GM21825 (cell line): ENCODE data around the gene DDIT4.
A peak's percentile ranks its signal among the peaks of the same experiment; 100 is the strongest.

Experiments used
- ATAC-seq: cut with Tn5 transposase; IDR thresholded peaks from one replicate; pipeline ENCODE4 v1.9.1; 2021; ENCODE audit warnings: mild to moderate bottlenecking, moderate library complexity; ENCODE audit not compliant: unreplicated experiment

The DDIT4 gene

DNA sequence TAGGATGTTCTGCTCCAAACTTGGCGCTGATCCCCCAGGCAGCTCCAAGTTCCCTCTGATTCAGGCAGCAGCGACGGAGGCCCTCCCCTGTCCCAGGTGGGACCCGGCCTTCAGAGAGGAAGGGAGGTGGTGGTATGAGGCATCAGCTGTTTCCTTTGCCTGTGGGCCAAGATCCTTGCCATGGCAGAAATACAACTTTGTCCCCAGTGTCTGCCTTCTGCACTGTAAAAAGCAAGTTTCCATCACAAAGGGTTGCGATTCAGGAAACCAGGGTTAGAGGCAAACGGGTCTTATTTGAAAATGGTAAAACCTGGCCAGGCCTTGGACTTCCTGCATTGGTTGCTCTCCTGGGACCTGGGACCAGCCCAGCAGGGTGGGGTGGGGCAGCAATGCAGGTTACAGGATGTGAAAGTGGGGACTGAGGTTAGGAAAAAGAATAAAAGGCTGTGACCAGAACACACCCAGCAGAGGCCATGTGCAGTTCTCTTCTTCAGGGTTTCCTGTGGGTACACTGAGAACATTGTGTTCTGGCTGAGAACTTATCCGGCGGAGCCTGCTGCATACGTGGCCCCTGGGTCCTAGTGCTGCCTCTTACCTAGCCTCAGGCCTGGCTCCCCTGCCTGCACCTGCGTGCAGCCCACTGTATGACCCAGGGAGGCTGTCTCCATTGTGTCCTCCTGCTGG is 25.1 kb upstream of the DDIT4 start:
- peak; percentile 76 for ATAC-seq

GRCh38 chr10:72249176-72249862 is 24.4 kb upstream of the DDIT4 start:
- ATAC-seq = peak; percentile 1

- ATAC-seq = no peak
Measured at GRCh38 chr10:72250666-72251065, 23.1 kb upstream of the DDIT4 start.

GRCh38 chr10:72251635-72252034 is 22.1 kb upstream of the DDIT4 start:
- no peak for ATAC-seq

DNA sequence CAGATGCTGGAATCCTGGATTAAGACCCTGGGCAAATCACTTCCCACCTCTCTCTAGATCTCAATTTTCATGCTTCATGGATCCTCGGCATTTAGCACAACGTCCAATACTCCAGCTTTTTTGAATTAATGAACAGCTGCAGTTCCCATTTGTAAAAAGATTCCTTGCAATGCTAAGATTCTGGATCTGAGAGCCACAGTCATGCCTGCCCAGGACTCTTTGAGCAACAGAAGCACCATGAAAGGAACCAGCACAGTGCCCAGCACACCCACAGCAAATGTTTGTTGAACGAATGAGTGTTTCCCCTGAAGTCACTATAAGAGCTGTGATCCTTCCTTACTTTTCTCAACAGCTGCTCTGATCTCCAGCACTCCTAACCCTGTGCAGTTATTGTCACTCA is 20.8 kb upstream of the DDIT4 start:
- no peak for ATAC-seq

DNA sequence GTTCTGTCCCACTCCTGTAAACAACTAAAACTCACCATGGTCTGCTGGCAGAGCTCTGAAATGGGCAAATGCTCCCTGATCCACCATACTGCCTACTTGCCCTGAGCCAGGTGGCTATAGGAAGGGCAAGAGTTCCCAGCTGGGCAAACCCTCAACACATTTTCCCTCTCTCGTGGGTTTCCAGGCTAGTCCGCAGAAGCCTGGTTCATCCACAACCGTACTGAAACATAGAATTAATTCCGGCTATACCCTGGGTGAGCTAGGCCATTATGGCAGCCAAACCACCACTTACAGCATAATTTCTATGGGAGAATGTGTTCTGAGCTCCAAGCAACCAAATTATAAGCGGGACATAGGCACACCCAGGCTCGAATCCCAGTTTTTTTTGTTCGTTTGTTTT is 20.1 kb upstream of the DDIT4 start:
- ATAC-seq = no peak

GRCh38 chr10:72254813-72255568 is 18.7 kb upstream of the DDIT4 start:
- ATAC-seq = no peak

GRCh38 chr10:72255977-72256729 is 17.6 kb upstream of the DDIT4 start:
- no peak for ATAC-seq

- ATAC-seq = no peak
Measured at GRCh38 chr10:72257051-72257892, 16.5 kb upstream of the DDIT4 start.

DNA sequence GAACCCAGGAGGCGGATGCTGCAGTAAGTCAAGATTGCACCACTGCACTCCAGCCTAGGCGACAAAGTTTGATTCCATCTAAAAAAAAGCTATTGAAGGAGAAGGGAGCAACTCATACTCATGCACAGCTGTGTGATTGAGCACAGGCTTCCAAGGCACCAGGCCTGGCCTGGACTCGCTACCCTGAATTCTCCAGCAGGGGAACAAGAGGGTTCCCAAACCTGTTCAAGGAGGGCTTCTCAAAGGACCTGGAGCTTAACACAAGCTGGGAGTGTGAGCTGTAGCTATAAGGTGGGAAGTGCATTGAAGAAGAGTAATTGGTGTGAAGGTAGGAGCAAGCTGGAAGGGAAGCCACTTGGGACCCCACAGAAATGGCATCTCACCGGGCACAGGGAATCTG is 15.1 kb upstream of the DDIT4 start:
- no peak for ATAC-seq

- ATAC-seq = no peak
Measured at GRCh38 chr10:72259491-72260238, 14.1 kb upstream of the DDIT4 start.

DNA sequence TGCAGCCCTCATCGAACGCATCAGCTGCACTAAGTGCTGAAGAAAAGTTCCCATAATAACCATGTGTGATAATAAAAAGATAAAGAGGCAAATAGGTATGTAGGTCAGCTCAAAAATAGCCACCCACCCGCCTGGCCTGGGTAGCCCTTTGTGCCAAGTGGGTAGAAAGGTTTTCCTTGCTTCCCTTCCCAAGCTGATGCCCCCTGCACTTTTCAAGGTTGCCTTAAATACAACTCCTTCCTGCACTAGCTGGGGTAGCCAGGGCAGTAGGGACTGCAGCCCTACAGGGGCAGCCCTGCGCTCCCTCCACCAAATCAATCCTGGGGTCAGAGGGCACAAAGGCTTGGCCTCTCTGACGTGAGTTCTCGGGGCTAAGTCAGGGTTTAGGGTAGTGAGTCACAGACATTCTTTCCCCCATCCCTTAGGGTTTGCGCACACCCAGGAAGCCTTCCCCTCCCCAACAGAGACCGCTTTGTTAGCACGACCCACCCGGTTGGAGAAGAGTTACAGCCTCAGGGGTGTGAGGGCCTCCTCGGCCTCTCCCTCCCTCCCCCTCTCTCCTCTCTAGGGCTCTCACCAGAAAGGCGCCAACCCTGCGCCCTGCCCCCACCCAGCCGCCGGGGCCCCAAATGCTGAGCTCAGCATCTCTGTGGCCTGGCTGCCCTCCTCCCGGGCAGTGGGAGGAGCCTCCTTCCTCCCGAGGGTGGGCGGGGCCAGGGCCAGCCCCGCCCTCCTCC is 13.3 kb upstream of the DDIT4 start:
- ATAC-seq = peak; percentile 49

GRCh38 chr10:72260976-72261783 is 12.5 kb upstream of the DDIT4 start:
- peak; percentile 39 for ATAC-seq

DNA sequence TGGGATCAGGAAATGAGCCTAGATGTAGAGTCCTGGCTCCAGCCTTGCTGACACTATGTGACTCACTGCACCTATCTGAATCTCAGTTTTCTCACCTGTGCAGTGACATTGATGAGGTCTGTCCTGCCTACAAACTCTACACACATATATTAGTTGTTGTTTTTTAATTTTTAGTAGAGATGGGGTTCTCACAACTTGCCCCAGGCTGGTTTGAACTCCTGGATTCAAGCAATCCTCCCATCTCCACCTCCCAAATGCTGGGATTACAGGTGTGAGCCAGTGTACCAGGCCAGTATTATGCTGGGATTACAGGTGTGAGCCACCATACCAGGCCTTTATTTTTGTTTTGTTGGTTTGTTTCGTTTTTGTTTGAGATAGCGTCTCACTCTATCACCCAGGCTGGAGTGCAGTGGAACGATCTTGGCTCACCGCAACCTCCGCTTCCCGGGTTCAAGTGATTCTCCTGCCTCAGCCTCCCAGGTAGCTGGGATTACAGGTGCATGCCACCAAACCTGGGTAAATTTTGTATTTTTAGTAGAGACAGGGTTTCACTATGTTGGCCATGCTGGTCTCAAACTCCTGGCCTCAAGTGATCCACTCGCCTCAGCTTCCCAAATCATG is 11.8 kb upstream of the DDIT4 start:
- peak; percentile 10 for ATAC-seq

DNA sequence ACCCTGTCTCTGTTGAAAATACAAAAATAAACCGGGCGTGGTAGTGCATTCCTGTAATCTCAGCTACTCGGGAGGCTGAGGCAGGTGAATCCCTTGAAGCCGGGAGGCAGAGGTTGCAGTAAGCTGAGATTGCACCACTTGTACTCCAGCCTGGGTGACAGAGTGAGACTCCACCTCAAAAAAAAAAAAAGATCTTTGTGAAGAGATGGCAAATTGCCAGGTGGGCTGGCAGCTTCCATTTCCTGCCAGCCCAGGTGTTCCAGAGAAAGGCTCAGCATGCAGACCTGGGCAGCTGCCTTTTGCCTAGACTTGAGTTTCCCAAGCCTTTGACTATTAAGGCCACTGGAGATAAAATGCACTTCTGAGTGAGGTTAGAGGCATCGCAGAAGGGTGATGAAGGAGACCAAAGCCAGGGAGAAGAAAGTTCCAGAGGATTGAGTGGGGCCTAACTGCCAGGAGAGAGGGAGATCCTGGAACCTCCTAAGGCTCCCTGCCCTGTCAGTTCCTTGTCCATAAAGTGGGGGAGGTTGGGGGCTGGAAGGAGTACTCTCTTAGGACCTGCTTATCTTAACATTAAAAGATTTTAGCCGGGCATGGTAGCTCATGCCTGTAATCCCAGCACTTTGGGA is 10.0 kb upstream of the DDIT4 start:
- ATAC-seq = no peak

DNA sequence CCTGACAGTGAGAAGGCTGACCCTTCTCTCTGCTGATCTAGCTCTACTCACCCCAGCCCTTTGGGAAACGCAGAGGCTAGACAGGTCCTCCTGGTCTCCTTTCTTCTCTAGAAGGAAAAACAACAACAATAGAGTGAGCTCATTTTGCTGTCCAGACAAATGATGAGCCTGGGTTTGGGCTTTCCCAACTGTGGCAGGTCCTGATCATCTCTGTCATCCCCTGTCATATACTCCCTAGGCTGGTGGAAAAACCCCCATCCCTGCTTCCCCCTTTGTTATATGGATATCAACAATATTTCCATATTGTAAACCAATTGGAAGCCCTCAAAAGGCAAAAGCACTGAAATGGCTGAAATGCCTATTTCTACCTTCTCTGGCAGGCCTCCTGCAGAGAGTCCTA is 9.2 kb upstream of the DDIT4 start:
- ATAC-seq = no peak

- no peak for ATAC-seq
Measured at GRCh38 chr10:72265508-72265907, 8.2 kb upstream of the DDIT4 start.
